Measurements from ENCODE around the gene ENDOV.

GRCh38 chr17:80455784-80456183 is 40.8 kb downstream of the ENDOV start:
- no peak for TF ChIP-seq CTCF (IDR thresholded peaks at IDR 0.05; ENCODE audit: poor library complexity)
- no peak for TF ChIP-seq EZH2phosphoT487 (IDR thresholded peaks at IDR 0.05; ENCODE audit: low read depth, severe bottlenecking, unreplicated experiment)

Measured in hepatocyte (in vitro differentiated cells).